HG03060 (cell line): ENCODE results near the gene ASB6.
"Not testable (repeated sequence)": the region's sequence is repeated elsewhere in the genome, so short reads cannot be mapped to it uniquely, and the experiment has no call there.

ENCODE experiments used
- ATAC-seq: cut with Tn5 transposase; IDR thresholded peaks from one replicate; pipeline ENCODE4 v1.9.1; 2021; ENCODE audit warnings: low read depth, moderate number of reproducible peaks; ENCODE audit not compliant: unreplicated experiment

The ASB6 gene

GRCh38 chr9:129646654-129647053 is 4.7 kb upstream of the ASB6 start:
- no peak for ATAC-seq

- no peak for ATAC-seq
These were observed 4.3 kb upstream of the ASB6 start for GRCh38 chr9:129646252-129646651.

DNA sequence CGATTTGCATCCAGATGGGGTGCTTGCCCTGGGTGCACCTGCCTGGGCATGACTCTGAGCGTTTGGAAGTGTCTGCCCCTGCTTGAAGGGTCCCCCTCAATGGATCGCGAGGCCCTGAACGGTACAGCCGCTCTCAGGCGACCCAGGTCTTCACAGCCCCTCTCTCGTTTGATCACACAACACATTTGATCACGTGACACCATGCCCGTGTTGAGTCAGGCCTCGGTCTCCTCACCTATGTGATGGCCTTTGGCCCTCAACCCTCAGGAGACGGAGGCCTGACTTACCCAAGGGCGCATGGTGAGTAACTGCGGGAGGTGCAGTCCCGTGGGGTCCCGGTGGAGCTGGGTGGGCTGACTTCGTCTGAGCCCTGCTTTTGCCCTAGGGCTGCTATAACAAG is 3.0 kb upstream of the ASB6 start:
- no peak for ATAC-seq

DNA sequence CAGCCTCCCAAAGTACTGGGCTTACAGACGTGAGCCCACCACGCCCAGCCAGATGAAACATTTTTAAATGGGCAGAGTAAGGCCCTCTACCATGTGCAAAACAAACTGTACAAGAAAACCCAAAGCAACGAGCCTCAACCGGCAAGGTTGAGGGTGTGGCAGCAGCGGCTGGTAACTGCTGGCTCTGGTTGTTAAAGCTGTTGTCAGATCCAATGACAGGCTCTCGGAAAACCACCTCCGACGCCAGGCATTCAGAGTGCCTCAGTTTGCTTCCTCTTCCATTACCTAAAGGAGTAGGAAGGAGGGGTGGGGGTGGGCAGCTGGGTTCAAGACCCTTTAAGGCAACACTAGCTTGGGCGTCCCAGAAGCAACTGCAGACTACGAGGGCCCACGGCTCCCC is 2.4 kb upstream of the ASB6 start:
- no peak for ATAC-seq

- no peak for ATAC-seq
These were observed 1.8 kb upstream of the ASB6 start for GRCh38 chr9:129643706-129644105.

- no peak for ATAC-seq
These were observed 841 bp downstream of the ASB6 start for GRCh38 chr9:129640871-129641749.

DNA sequence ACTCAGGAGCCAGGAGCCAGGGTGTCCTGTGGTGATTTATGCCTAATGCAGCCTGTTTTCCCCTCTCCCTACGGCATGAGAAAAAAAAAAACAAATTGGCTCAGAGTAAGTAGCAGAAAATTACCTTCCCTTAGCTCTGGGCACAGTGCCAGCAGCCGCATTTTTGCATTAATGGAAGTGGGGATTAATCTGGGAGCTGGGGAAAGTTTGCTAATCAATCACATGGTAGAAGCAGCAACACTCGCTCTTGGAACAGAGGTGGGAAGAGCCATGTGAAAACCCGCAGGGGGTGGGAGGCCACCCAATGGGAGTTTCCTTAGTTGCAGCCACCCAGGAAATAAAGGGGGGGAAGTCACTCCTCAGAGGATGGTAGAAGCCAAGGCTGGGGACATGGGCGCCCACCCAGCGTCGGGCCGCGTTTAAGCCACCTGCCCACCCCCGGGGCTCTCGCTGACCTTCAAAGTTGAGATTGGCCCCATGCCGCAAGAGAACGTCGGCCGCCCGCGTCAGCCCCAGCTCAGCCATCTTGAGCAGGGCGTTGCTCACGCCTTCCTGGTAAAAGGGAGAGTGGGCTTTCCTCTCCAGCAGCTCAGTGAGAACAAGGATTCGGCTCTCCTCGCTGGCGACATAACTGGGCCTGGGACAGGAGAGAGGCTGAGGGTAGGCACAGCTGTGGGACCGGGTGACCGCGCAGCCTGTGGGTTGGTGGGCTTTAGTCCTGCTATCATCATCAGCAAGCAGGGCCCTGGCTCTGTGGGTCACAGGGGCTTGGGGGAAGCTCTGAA is 1.7 kb downstream of the ASB6 start:
- no peak for ATAC-seq

GRCh38 chr9:129639756-129640085 is 2.2 kb downstream of the ASB6 start:
- no peak for ATAC-seq

DNA sequence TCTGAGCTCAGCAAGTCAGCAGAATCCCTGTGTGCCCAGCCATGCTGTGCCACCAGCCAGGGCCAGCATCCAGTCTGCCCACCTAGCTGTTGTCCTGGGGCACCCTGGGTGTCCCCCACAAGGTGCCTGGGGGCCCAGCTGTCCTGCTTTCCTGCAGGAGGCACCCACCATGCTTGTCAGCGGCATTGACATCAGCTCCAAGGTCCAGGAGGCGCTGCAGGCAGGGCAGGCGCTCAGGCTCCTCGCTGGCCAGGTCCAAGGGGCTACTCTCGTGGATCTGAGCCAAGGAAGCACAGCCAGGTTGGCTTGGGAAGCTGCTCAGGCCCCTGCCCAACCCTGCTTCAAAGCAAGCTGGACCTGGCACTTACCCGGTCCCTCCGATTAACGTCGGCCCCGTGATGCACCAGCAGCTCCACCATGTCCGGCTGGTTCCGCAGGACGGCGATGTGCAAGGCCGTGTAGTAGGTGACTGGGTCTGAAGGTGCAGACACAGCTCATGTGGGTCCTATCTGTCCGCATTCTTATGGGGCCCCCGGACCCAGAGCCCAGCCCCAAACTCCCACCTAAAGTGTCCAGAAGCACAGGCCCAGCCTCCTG is 2.8 kb downstream of the ASB6 start:
- no peak for ATAC-seq

DNA sequence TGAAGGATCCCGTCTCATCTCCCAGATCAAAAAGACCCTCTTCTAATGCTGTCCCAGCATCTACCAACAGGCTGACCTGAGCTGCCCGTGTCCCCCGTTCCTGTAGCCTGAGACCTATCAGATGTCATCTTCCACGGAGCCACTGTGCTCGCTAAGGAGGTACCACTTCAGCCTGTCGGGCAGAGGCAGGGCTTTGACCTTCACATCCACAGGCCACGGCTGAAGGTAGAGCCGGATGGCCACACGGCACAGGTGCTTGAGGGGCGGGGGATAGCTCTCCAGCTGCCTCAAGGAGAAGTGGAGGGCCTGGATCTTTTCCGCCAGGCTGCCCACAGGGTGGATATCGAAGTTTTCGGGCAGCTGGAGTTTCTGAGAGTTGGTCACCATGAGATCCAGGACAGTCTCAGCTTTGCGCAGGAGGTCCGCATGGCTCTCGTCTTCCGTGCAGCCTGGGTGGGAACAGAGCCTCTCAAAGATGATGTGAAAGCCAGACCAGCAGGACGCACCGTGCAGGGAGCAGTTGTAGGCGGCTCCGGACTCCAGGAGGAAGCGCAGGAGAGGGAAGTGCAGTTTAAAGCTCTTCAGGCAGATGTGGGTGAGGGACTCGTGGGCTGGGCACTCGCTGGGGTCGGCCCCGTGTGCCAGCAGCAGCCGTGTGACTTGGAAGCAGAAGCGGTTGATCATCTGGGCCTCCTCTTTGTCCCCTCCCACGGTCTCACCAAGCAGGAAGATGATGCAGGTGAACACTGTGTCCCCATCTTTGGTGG is 4.1 kb downstream of the ASB6 start:
- no peak for ATAC-seq

DNA sequence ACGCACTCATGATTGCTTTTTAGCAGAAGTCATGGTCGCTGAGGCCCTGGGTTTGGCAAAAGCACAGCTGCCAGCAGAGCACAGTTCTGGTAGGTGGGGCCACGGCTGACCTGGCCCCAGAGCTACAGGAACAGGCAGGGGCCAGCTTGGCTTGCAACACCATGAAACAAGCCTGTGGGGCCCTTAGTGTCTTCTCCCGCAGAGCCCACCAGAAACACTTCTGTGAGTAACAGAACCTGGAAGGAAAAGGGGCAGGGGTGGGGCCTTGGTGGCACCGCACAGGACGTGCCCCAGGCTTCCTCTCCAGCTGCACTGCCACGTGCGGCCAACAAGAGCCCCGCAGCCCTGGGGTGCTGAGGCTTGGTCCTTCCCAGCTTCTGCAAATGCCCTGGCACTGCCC is 4.8 kb downstream of the ASB6 start:
- no peak for ATAC-seq

DNA sequence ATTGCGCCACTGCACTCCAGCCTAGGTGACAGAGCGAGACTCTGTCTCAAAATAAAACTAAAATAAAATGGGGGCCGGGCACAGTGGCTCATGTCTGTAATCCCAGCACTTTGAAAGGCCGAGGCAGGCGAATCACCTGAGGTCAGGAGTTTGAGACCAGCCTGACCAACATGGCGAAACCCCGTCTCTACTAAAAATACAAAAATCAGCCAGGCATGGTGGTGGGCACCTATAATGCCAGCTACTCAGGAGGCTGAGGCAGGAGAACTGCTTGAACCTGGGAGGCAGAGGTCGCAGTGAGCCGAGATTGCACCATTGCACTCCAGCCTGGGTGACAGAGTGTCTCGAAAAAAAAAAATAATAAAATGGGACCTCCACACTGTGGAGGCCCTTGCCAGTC is 5.6 kb downstream of the ASB6 start:
- ATAC-seq: not testable (repeated sequence)

DNA sequence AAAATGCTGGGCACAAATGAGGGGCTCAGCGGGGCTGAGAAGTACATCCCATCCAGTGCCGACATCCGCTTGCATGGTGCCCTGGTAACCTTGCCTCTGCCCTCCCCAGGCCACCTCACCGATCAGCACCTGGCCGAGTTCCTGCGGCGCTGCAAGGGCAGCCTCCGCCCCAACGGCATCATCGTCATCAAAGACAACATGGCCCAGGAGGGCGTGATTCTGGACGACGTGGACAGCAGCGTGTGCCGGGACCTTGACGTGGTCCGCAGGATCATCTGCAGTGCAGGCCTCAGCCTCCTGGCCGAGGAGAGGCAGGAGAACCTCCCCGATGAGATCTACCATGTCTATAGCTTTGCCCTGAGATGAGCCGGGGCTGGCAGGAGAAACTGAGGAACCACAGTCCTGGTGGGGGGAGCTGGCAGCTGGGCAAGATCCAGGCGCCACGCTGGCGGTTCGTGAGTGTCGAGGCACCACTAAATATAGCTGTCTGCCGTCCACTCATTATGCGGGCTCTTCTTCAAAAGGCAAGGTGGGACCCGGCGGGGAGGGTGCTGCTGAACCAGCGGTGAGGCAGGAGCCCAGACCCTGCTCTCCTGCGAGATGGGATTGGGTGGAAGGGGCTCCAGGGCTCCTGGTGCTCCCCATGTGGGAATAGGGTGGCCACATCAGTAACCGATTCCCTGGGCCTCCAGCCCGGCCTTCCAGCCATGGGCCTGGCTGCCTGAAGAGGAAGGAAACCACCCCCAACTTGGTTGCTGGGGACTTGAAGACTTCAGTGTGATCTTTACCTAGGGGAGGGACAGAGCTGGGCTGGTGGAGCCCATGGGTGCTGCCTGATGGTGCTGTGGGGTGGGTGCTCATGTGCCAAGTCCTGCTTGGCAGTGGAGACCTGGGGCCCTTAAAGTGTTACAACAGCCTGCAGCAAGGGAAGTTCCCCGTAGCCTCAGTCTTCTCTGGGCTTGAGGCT is 6.6 kb downstream of the ASB6 start:
- ATAC-seq: no peak

- ATAC-seq: no peak
These were observed 8.1 kb downstream of the ASB6 start for GRCh38 chr9:129633848-129634247.

GRCh38 chr9:129633207-129633606 is 8.7 kb downstream of the ASB6 start:
- no peak for ATAC-seq

DNA sequence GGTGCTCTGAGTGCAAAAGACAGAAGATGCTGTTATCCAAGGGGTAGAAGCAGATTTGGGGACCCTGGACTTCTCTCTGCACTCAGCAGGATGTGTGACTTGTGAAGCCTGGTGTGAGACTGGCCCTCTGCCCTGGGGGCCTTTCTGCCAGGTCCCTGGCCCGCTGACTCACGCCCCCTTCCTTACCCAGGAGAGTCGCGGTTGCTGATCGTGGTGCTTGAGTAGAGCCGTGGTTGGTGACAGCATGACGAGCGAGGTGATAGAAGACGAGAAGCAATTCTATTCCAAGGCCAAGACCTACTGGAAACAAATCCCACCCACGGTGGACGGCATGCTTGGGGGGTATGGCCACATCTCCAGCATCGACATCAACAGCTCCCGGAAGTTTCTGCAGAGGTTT is 9.5 kb downstream of the ASB6 start:
- ATAC-seq: no peak

GRCh38 chr9:129631674-129632129 is 10.2 kb downstream of the ASB6 start:
- ATAC-seq: no peak

- no peak for ATAC-seq
These were observed 10.8 kb downstream of the ASB6 start for GRCh38 chr9:129630967-129631673.

GRCh38 chr9:129629251-129629820 is 12.6 kb downstream of the ASB6 start:
- no peak for ATAC-seq
